Heart right ventricle (tissue), 16 donors: ENCODE measurements around the gene TCIRG1. TPM values are rescaled to one million over a fixed set of nuclear protein-coding genes. Genes with fewer than 3 reads are reported as not detected.

ENCODE experiments used
- ATAC-seq, 8 donors: fragments of 200-7000 bp; cut with Tn5 transposase; one replicate each; pipeline ENCODE4 v1.9.1; 2020; ENCODE audit warnings: mild to moderate bottlenecking in 8 of 8, moderate library complexity in 8 of 8, moderate number of reproducible peaks in 1 of 8
- DNase-seq, 2 donors: peaks; one replicate each; pipeline ENCODE4 v3.0.0-alpha.2; 2020
- H3K27ac ChIP-seq, 10 donors: fragments of 200-600 bp; sonication (generic) in 2 of 10; one replicate each; pipeline versions ENCODE4 v1.5.0 to v1.8.0; 2020 to 2022; ENCODE audit warnings: mild to moderate bottlenecking in 3 of 10
- H3K27me3 ChIP-seq, 7 donors: fragments of 200-600 bp; one replicate each; pipeline ENCODE4 v1.8.0; 2021 to 2022; ENCODE audit warnings: mild to moderate bottlenecking in 2 of 7
- H3K36me3 ChIP-seq, 9 donors: fragments of 200-600 bp; sonication (generic) in 1 of 9; one replicate each; pipeline versions ENCODE4 v1.5.0 to v1.8.0; 2020 to 2022; ENCODE audit warnings: mild to moderate bottlenecking in 2 of 9
- H3K4me1 ChIP-seq, 9 donors: fragments of 200-600 bp; sonication (generic) in 1 of 9; one replicate each; pipeline versions ENCODE4 v1.5.0 to v1.8.0; 2020 to 2022; ENCODE audit warnings: mild to moderate bottlenecking in 4 of 9
- H3K4me3 ChIP-seq, 10 donors: fragments of 200-600 bp; sonication (generic) in 2 of 10; one replicate each; pipeline versions ENCODE4 v1.5.0 to v1.8.0; 2020 to 2022; ENCODE audit warnings: mild to moderate bottlenecking in 7 of 10, moderate library complexity in 2 of 10
- H3K9me3 ChIP-seq, 11 donors: fragments of 200-600 bp in 10 of 11; sonication (generic) in 2 of 11; one replicate each; pipeline versions ENCODE4 v1.5.0 to v1.8.0; 2013 to 2022; ENCODE audit warnings: mild to moderate bottlenecking in 2 of 11, control low read depth in 1 of 11, moderate library complexity in 1 of 11
- CTCF ChIP-seq, 9 donors: fragments of 200-600 bp; sonication (generic) in 2 of 9; IDR thresholded peaks; one replicate each; pipeline versions ENCODE4 v1.5.0 to v1.8.0; 2021 to 2022; ENCODE audit warnings: antibody characterized with exemption in 9 of 9, mild to moderate bottlenecking in 5 of 9, moderate library complexity in 1 of 9
- WGBS, 2 donors: extraction: QIAGEN DNeasy Blood & Tissue Kit; methylation state at CpG; one replicate each; pipeline ENCODE4 v1.1.7; 2013; ENCODE audit warnings: inconsistent platforms in 1 of 2; 5-methylcytosine and 5-hydroxymethylcytosine counted together
- intact Hi-C, 10 donors: fragments of 100-400 bp; cut with DNase I; formaldehyde crosslinking; loops; one replicate each; pipeline versions ENCODE4 v1.11.1 to v1.14.2; 2022
- polyA plus RNA-seq, 2 donors: library from polyadenylated mRNA; stranded (reverse); fragments of 200-250 nt; gene quantifications; one replicate each; pipeline ENCODE4 v1.2.3, GENCODE V29; 2013
- total RNA-seq, 10 donors: library from RNA; stranded (reverse); fragmentation: NEBNext Ultra II Directional in 3 of 10; extraction: Animal tissue kit (Norgen Biotek cat#: 25700) in 3 of 10; gene quantifications; one replicate each; pipeline versions ENCODE4 v1.2.1 to v1.2.4, GENCODE V29; 2021 to 2023
- donor health status: Arrhythmogenic right ventricular cardiomyopathy.
- donor health status: ischemic (EF 13 %, LVEDD 7.1; RV severe dilation, severe dysfunction).
- donor health status: healthy with polysubstance abuse.
- donor health status: DM: no; HTN: yes; CAD: no.
- donor health status: DM: no; HTN: no; CAD: no.
- donor health status: ischemic (EF 25% LVEDD 6.9; RV normal size, moderate dysfunction).
- donor health status: ischemic (EF 25% LVEDD 5.7; RV mildly dilated, moderate dysfunction).
- donor health status: healthy.
- donor health status: DM: yes; HTN: yes; CAD: no.
- donor health status: Ischemic cardiomyopathy.
- donor health status: ischemic (EF 35%, LVEDD 5.7; RV mildly dilated, moderate dysfunction).
- donor health status: nonischemic (EF 11% LVEDD 7.7; RV severe dilation, severe dysfunction).
- donor health status: DM: yes; HTN: yes; CAD: no.
- donor health status: PGD.
- donor health status: ischemic (EF 29% LVEDD 5.4; RV normal size, mild dysfunction).
- donor health status: nonischemic (EF 23%, LVEDD 6.1; RV moderate dilation, normal function).

TCIRG1 gene
- total and polyA plus RNA-seq, 12 donors = 7.9 to 91.4 (median 15.1) TPM

GRCh38 chr11:68016161-68016903 lies 22.5 kb upstream of the TCIRG1 start:
- peaks cover 0 to 38% (median 5%) of the 10 kb centered on the region in 9 donors for H3K4me1 ChIP-seq
- TF ChIP-seq CTCF (IDR thresholded peaks at IDR 0.05) = no peak
- 65 to 78% methylated on average over 13 of the region's 13 CpGs for WGBS, 2 donors
- DNase-seq (no peak), ATAC-seq (no peak)
- intact Hi-C loops = loop anchor here in 2 of 10 donors (5.0 to 10.0 kb wide), 2 partner anchors 188 to 1726 kb away; no protein-coding TSS in a partner anchor
- peaks cover 0 to 13% (median 0%) of the 10 kb centered on the region in 9 donors for H3K36me3 ChIP-seq
- H3K27ac ChIP-seq = no peak overlapping the region
- H3K4me3 ChIP-seq = no peak overlapping the region
- H3K27me3 ChIP-seq = no peaks in the 10 kb centered on the region
- H3K9me3 ChIP-seq = no peaks in the 10 kb centered on the region

DNA sequence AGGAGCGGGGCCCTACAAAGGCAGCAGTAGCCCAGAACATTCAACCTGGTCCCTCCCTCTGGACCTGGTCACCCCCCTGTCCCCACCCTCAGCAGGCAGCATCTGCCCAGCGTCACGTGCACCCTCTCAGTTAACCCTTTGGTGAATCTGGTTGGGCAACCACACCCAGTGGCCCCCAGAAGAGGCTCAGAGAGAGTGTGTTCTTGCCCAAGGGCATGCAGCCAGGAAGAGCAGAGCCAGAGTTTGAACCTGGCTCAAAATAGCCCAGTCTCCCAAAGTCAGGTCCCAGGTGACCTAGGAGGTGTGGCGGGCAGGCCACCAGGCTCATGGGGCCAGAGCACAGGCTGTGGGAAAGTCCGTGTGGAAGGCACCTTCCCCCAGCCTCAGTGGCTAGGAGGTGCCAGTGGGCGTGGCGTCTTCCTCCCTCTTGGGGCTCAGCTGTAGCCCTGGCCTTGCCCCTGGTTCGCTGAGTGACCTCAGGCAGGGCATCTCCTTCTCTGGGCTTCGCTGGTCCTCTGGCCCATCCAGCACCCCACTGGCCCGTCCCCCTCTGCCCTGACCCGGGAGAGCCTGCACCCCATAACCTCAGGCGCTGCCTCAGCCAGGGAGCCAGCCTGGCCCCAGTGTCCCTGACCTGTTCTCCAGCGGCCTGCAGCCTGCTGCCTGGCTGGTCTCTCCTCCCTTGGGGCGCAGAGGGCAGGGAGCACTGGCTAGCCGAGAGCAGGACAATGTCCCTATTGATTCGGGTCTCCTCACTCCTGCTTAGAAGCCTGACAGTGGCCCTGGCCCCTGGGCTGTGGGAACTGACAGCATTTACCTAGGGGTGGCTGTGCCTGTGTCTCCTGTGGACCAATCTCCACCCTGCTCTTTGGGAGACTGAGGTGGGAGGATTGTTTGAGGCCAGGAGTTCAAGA lies 21.7 kb upstream of the TCIRG1 start:
- H3K4me3 ChIP-seq = no peak overlapping the region
- H3K4me1 ChIP-seq = peaks cover 0 to 30% (median 5%) of the 10 kb centered on the region in 9 donors
- no peak overlapping the region for H3K27ac ChIP-seq
- TF ChIP-seq CTCF (IDR thresholded peaks at IDR 0.05) = no peak
- H3K27me3 ChIP-seq = no peaks in the 10 kb centered on the region
- intact Hi-C loops = loop anchor here in 2 of 10 donors (5.0 to 10.0 kb wide), 2 partner anchors 188 to 1725 kb away; no protein-coding TSS in a partner anchor
- no peak for DNase-seq
- no peak for ATAC-seq
- WGBS, 2 donors = 61 to 64% methylated on average over 16 of the region's 16 CpGs
- H3K36me3 ChIP-seq = peaks cover 0 to 21% (median 0%) of the 10 kb centered on the region in 9 donors
- H3K9me3 ChIP-seq = no peaks in the 10 kb centered on the region

- intact Hi-C loops = loop anchor here in 2 of 10 donors (5.0 to 10.0 kb wide), 2 partner anchors 187 to 1724 kb away; no protein-coding TSS in a partner anchor
- WGBS, 2 donors = 78 to 82% methylated on average over 27 of the region's 27 CpGs
These were observed 20.7 kb upstream of the TCIRG1 start for GRCh38 chr11:68017980-68018729.

More at GRCh38 chr11:68017980-68018729, 20.7 kb upstream of the TCIRG1 start:
- Histone ChIP-seq H3K27me3 (no peaks in the 10 kb centered on the region), H3K4me1 (peaks cover 0 to 20% (median 5%) of the 10 kb centered on the region in 9 donors), H3K27ac (no peak overlapping the region), H3K4me3 (no peak overlapping the region), H3K9me3 (no peaks in the 10 kb centered on the region), H3K36me3 (peaks cover 0 to 26% (median 0%) of the 10 kb centered on the region in 9 donors)
- ATAC-seq = no peak
- TF ChIP-seq CTCF (IDR thresholded peaks at IDR 0.05) = no peak
- no peak for DNase-seq
